ENCODE results near the gene GNAO1.
"Not testable (repeated sequence)": the region's sequence is repeated elsewhere in the genome, so short reads cannot be mapped to it uniquely, and the experiment has no call there.

Gene GNAO1

GRCh38 chr16:56373003-56373402, 181.7 kb downstream of the GNAO1 start:
- H3K9ac ChIP-seq (ENCODE audit: low read depth, low read length, poor library complexity), result no peak overlapping the region
- H3K4me2 ChIP-seq (ENCODE audit: insufficient read depth, low read length, poor library complexity, severe bottlenecking), result no peak overlapping the region
- H4K8ac ChIP-seq (ENCODE audit: low read depth, low read length), result no peak overlapping the region
- no peak overlapping the region for H3K18ac ChIP-seq (ENCODE audit: low read length)
- H2BK120ac ChIP-seq (ENCODE audit: low read depth, low read length), result no peak overlapping the region
- H3K9me3 ChIP-seq (replicated peaks in 1 of 2; ENCODE audit: control insufficient read depth in 2 of 2, insufficient read depth in 1 of 2, low read depth in 1 of 2, low read length in 2 of 2), result peaks cover 0 to 7% of the 10 kb centered on the region in 2 donors
- H3K27ac ChIP-seq (replicated peaks; ENCODE audit: low read length), result no peak overlapping the region
- H2BK15ac ChIP-seq (ENCODE audit: low read length), result no peak overlapping the region
- H3K14ac ChIP-seq (ENCODE audit: low read length), result no peak overlapping the region
- no peak overlapping the region for H2AFZ ChIP-seq (ENCODE audit: low read length)
- H3K4me3 ChIP-seq (ENCODE audit: low read length in 2 of 2), result peak overlapping the region in 1 of 2 donors; percentile 37
- H3K27me3 ChIP-seq (ENCODE audit: control insufficient read depth in 3 of 3, insufficient read depth in 3 of 3, low read depth in 1 of 3, low read length in 3 of 3), result peaks cover 0 to 2% (median 0%) of the 10 kb centered on the region in 3 experiments
- no peak overlapping the region for H3K4ac ChIP-seq (ENCODE audit: low read length)
- H3K4me1 ChIP-seq (ENCODE audit: control insufficient read depth in 2 of 2, insufficient read depth in 1 of 2, low read depth in 1 of 2, low read length in 2 of 2), result peaks cover 2% of the 10 kb centered on the region in 2 donors
- no peaks in the 10 kb centered on the region for H3K79me1 ChIP-seq (ENCODE audit: low read depth, low read length)
- H2AK5ac ChIP-seq (ENCODE audit: low read depth, low read length), result no peak overlapping the region
- no peak overlapping the region for H4K91ac ChIP-seq (ENCODE audit: low read depth, low read length, poor library complexity)
- no peak for DNase-seq (ENCODE audit: low spot score)
- H2BK12ac ChIP-seq (ENCODE audit: low read length), result no peak overlapping the region
- no peak overlapping the region for H3K23ac ChIP-seq (ENCODE audit: low read depth, low read length, poor library complexity)
- H2BK5ac ChIP-seq (ENCODE audit: low read length), result no peak overlapping the region
- no CpG with 5 or more reads among the region's 4 CpGs for WGBS, 2 donors (ENCODE audit: extremely low coverage in 2 of 2, insufficient read length in 2 of 2, insufficient replicate concordance in 1 of 2)
- H3K36me3 ChIP-seq (replicated peaks in 1 of 2; ENCODE audit: control insufficient read depth in 2 of 2, insufficient read depth in 2 of 2, low read length in 2 of 2), result peaks cover 3 to 44% of the 10 kb centered on the region in 2 donors

GRCh38 chr16:56375792-56376191, 184.5 kb downstream of the GNAO1 start:
- H3K18ac ChIP-seq (ENCODE audit: low read length); H3K4me3 ChIP-seq (ENCODE audit: low read length in 2 of 2); H3K4ac ChIP-seq (ENCODE audit: low read length); H3K27ac ChIP-seq (replicated peaks; ENCODE audit: low read length); H2BK12ac ChIP-seq (ENCODE audit: low read length); DNase-seq (ENCODE audit: low spot score); H4K91ac ChIP-seq (ENCODE audit: low read depth, low read length, poor library complexity); H3K14ac ChIP-seq (ENCODE audit: low read length); H2BK15ac ChIP-seq (ENCODE audit: low read length); H2AK5ac ChIP-seq (ENCODE audit: low read depth, low read length); H3K4me1 ChIP-seq (ENCODE audit: control insufficient read depth in 2 of 2, insufficient read depth in 1 of 2, low read depth in 1 of 2, low read length in 2 of 2); H2BK120ac ChIP-seq (ENCODE audit: low read depth, low read length); H3K23ac ChIP-seq (ENCODE audit: low read depth, low read length, poor library complexity); H2BK5ac ChIP-seq (ENCODE audit: low read length); H4K8ac ChIP-seq (ENCODE audit: low read depth, low read length); H2AFZ ChIP-seq (ENCODE audit: low read length); H3K79me1 ChIP-seq (ENCODE audit: low read depth, low read length); H3K9ac ChIP-seq (ENCODE audit: low read depth, low read length, poor library complexity); H3K4me2 ChIP-seq (ENCODE audit: insufficient read depth, low read length, poor library complexity, severe bottlenecking); H3K27me3 ChIP-seq (ENCODE audit: control insufficient read depth in 3 of 3, insufficient read depth in 3 of 3, low read depth in 1 of 3, low read length in 3 of 3): not testable (repeated sequence)
- peaks cover 7 to 51% of the 10 kb centered on the region in 2 donors for H3K36me3 ChIP-seq (replicated peaks in 1 of 2; ENCODE audit: control insufficient read depth in 2 of 2, insufficient read depth in 2 of 2, low read length in 2 of 2)
- no CpG with 5 or more reads among the region's 6 CpGs for WGBS, 2 donors (ENCODE audit: extremely low coverage in 2 of 2, insufficient read length in 2 of 2, insufficient replicate concordance in 1 of 2)
- peaks cover 5 to 21% of the 10 kb centered on the region in 2 donors for H3K9me3 ChIP-seq (replicated peaks in 1 of 2; ENCODE audit: control insufficient read depth in 2 of 2, insufficient read depth in 1 of 2, low read depth in 1 of 2, low read length in 2 of 2)

- no CpG with 5 or more reads among the region's 6 CpGs for WGBS, 2 donors (ENCODE audit: extremely low coverage in 2 of 2, insufficient read length in 2 of 2, insufficient replicate concordance in 1 of 2)
Measured at GRCh38 chr16:56379044-56379443, 187.8 kb downstream of the GNAO1 start.

GRCh38 chr16:56380778-56381485, 189.6 kb downstream of the GNAO1 start:
- not testable (repeated sequence) for H3K4ac ChIP-seq (ENCODE audit: low read length); H3K9ac ChIP-seq (ENCODE audit: low read depth, low read length, poor library complexity); H3K4me1 ChIP-seq (ENCODE audit: control insufficient read depth in 2 of 2, insufficient read depth in 1 of 2, low read depth in 1 of 2, low read length in 2 of 2); H3K79me1 ChIP-seq (ENCODE audit: low read depth, low read length); H3K14ac ChIP-seq (ENCODE audit: low read length); H3K4me3 ChIP-seq (ENCODE audit: low read length in 2 of 2); H2AK5ac ChIP-seq (ENCODE audit: low read depth, low read length); H3K27ac ChIP-seq (replicated peaks; ENCODE audit: low read length); H2BK5ac ChIP-seq (ENCODE audit: low read length); H2BK120ac ChIP-seq (ENCODE audit: low read depth, low read length); H2BK12ac ChIP-seq (ENCODE audit: low read length); DNase-seq (ENCODE audit: low spot score); H2AFZ ChIP-seq (ENCODE audit: low read length); H3K18ac ChIP-seq (ENCODE audit: low read length); H4K8ac ChIP-seq (ENCODE audit: low read depth, low read length); H3K4me2 ChIP-seq (ENCODE audit: insufficient read depth, low read length, poor library complexity, severe bottlenecking); H4K91ac ChIP-seq (ENCODE audit: low read depth, low read length, poor library complexity); H3K23ac ChIP-seq (ENCODE audit: low read depth, low read length, poor library complexity); H2BK15ac ChIP-seq (ENCODE audit: low read length); H3K27me3 ChIP-seq (ENCODE audit: control insufficient read depth in 3 of 3, insufficient read depth in 3 of 3, low read depth in 1 of 3, low read length in 3 of 3)
- Histone ChIP-seq H3K36me3 (replicated peaks in 1 of 2; ENCODE audit: control insufficient read depth in 2 of 2, insufficient read depth in 2 of 2, low read length in 2 of 2) (peaks cover 21 to 88% of the 10 kb centered on the region in 2 donors), H3K9me3 (replicated peaks in 1 of 2; ENCODE audit: control insufficient read depth in 2 of 2, insufficient read depth in 1 of 2, low read depth in 1 of 2, low read length in 2 of 2) (peaks cover 9 to 42% of the 10 kb centered on the region in 2 donors)
- no CpG with 5 or more reads among the region's 3 CpGs for WGBS, 2 donors (ENCODE audit: extremely low coverage in 2 of 2, insufficient read length in 2 of 2, insufficient replicate concordance in 1 of 2)

More at GRCh38 chr16:56379044-56379443, 187.8 kb downstream of the GNAO1 start:
- H3K23ac ChIP-seq (ENCODE audit: low read depth, low read length, poor library complexity); H3K79me1 ChIP-seq (ENCODE audit: low read depth, low read length); H3K4me1 ChIP-seq (ENCODE audit: control insufficient read depth in 2 of 2, insufficient read depth in 1 of 2, low read depth in 1 of 2, low read length in 2 of 2); H3K18ac ChIP-seq (ENCODE audit: low read length); H2BK5ac ChIP-seq (ENCODE audit: low read length); H2AK5ac ChIP-seq (ENCODE audit: low read depth, low read length); H3K14ac ChIP-seq (ENCODE audit: low read length); H3K27ac ChIP-seq (replicated peaks; ENCODE audit: low read length); H3K27me3 ChIP-seq (ENCODE audit: control insufficient read depth in 3 of 3, insufficient read depth in 3 of 3, low read depth in 1 of 3, low read length in 3 of 3); H3K9ac ChIP-seq (ENCODE audit: low read depth, low read length, poor library complexity); H2BK15ac ChIP-seq (ENCODE audit: low read length); H2BK120ac ChIP-seq (ENCODE audit: low read depth, low read length); H2AFZ ChIP-seq (ENCODE audit: low read length); H3K4me2 ChIP-seq (ENCODE audit: insufficient read depth, low read length, poor library complexity, severe bottlenecking); H3K4ac ChIP-seq (ENCODE audit: low read length); H2BK12ac ChIP-seq (ENCODE audit: low read length); DNase-seq (ENCODE audit: low spot score); H3K4me3 ChIP-seq (ENCODE audit: low read length in 2 of 2); H4K91ac ChIP-seq (ENCODE audit: low read depth, low read length, poor library complexity); H4K8ac ChIP-seq (ENCODE audit: low read depth, low read length): not testable (repeated sequence)
- Histone ChIP-seq H3K36me3 (replicated peaks in 1 of 2; ENCODE audit: control insufficient read depth in 2 of 2, insufficient read depth in 2 of 2, low read length in 2 of 2) (peaks cover 15 to 78% of the 10 kb centered on the region in 2 donors), H3K9me3 (replicated peaks in 1 of 2; ENCODE audit: control insufficient read depth in 2 of 2, insufficient read depth in 1 of 2, low read depth in 1 of 2, low read length in 2 of 2) (peaks cover 9 to 42% of the 10 kb centered on the region in 2 donors)
